PC-9 (cell line): ENCODE results near the gene BSPRY. TPM values are rescaled to one million over a fixed set of nuclear protein-coding genes. Genes with fewer than 3 reads are reported as not detected.

Experiments used
- BruUV-seq: library from RNA; stranded (reverse); fragments of 400-500 nt; replicated peaks from 2 replicates; lab custom pipeline; 2021; lab: Mats Ljungman, UMichigan
- CTCF ChIA-PET: fragments of 300-600 bp; sonication (Branson Sonifier 250); formaldehyde crosslinking; loops from one replicate; lab custom pipeline; 2022; ENCODE audit warnings: antibody characterized with exemption; lab: Charles Lee
- POLR2A ChIA-PET: fragments of 300-600 bp; sonication (Branson Sonifier 250); formaldehyde crosslinking; loops from one replicate; lab custom pipeline; 2022; ENCODE audit warnings: antibody characterized with exemption; ENCODE audit not compliant: unreplicated experiment; lab: Charles Lee
- DNase-seq, 2 experiments: peaks; one replicate each; pipeline versions ENCODE4 v3.0.0 to v3.0.0-alpha.2; 2015 to 2022; ENCODE audit warnings: mixed read lengths in 1 of 2
- H2AFZ ChIP-seq: fragments of 200-600 bp; sonication (generic); 2 replicates; pipeline ENCODE4 v1.8.1; 2017; ENCODE audit warnings: antibody characterized with exemption
- H3F3A ChIP-seq: fragments of 200-600 bp; sonication (generic); 2 replicates; pipeline ENCODE4 v1.8.1; 2017; ENCODE audit warnings: antibody characterized with exemption, mild to moderate bottlenecking, low read depth; ENCODE audit not compliant: insufficient read depth
- H3K27ac ChIP-seq: fragments of 200-600 bp; sonication (generic); 2 replicates; pipeline ENCODE4 v1.6.1; 2016; ENCODE audit warnings: mixed run types
- H3K27me3 ChIP-seq: fragments of 200-600 bp; sonication (generic); 2 replicates; pipeline ENCODE4 v1.6.1; 2016; ENCODE audit warnings: low read depth, mixed run types; ENCODE audit not compliant: insufficient read depth
- H3K36me3 ChIP-seq: fragments of 200-600 bp; sonication (generic); 2 replicates; pipeline ENCODE4 v1.6.1; 2016; ENCODE audit warnings: low read depth, mixed run types
- H3K4me1 ChIP-seq: fragments of 200-600 bp; sonication (generic); replicated peaks from 2 replicates; pipeline ENCODE4 v1.6.1; 2016; ENCODE audit warnings: mixed run types; ENCODE audit not compliant: insufficient read depth
- H3K4me2 ChIP-seq: fragments of 200-600 bp; sonication (generic); 2 replicates; pipeline ENCODE4 v1.6.1; 2017; ENCODE audit warnings: mixed run types
- H3K4me3 ChIP-seq: fragments of 200-600 bp; sonication (generic); 2 replicates; pipeline ENCODE4 v1.6.1; 2016; ENCODE audit warnings: mixed run types
- H3K79me2 ChIP-seq: fragments of 200-600 bp; sonication (generic); 2 replicates; pipeline ENCODE4 v1.6.1; 2017; ENCODE audit warnings: low read depth, mixed run types
- H3K9me2 ChIP-seq: fragments of 200-600 bp; sonication (generic); 2 replicates; pipeline ENCODE4 v1.8.1; 2017; ENCODE audit warnings: mild to moderate bottlenecking; ENCODE audit not compliant: insufficient read depth
- H3K9me3 ChIP-seq: fragments of 200-600 bp; sonication (generic); 2 replicates; pipeline ENCODE4 v1.8.1; 2016; ENCODE audit warnings: low read depth; ENCODE audit not compliant: insufficient read depth
- H4K20me1 ChIP-seq: fragments of 200-600 bp; sonication (generic); 2 replicates; pipeline ENCODE4 v1.8.1; 2017; ENCODE audit not compliant: insufficient read depth
- CTCF ChIP-seq: fragments of 200-600 bp; sonication (generic); conservative IDR thresholded peaks from 2 replicates; pipeline ENCODE4 v1.6.1; 2017; ENCODE audit warnings: mixed run types, antibody characterized with exemption, mild to moderate bottlenecking, moderate library complexity
- EZH2 ChIP-seq: fragments of 200-600 bp; sonication (generic); IDR thresholded peaks from 2 replicates; pipeline ENCODE4 v1.8.0; 2017; ENCODE audit warnings: antibody characterized with exemption, low read depth
- intact Hi-C: fragments of 100-400 bp; cut with micrococcal nuclease; formaldehyde crosslinking; loops from one replicate; pipeline ENCODE4 v1.10.0; 2022; ENCODE audit not compliant: unreplicated experiment
- total RNA-seq: library from RNA; stranded (reverse); gene quantifications from 2 replicates; pipeline ENCODE4 v1.2.3, GENCODE V29; 2021

Gene BSPRY
- total RNA-seq, 1 experiment from 2014 or later, result 29.3 TPM

- no peaks in the 10 kb centered on the region for H3K9me2 ChIP-seq
- no peak overlapping the region for H3K27ac ChIP-seq
- H3K4me2 ChIP-seq, result no peak overlapping the region
- no peaks in the 10 kb centered on the region for H3F3A ChIP-seq
- H3K4me1 ChIP-seq, result no peaks in the 10 kb centered on the region
- POLR2A ChIA-PET, result no interaction called here
- no peaks in the 10 kb centered on the region for H4K20me1 ChIP-seq
- H3K36me3 ChIP-seq, result no peaks in the 10 kb centered on the region
- H2AFZ ChIP-seq, result no peak overlapping the region
- H3K27me3 ChIP-seq, result no peaks in the 10 kb centered on the region
- CTCF ChIA-PET, result no interaction called here
- no TSS peak for BruUV-seq
- no peaks in the 10 kb centered on the region for H3K79me2 ChIP-seq
- H3K4me3 ChIP-seq, result no peak overlapping the region
- no peaks in the 10 kb centered on the region for H3K9me3 ChIP-seq
- intact Hi-C loops, result no loop called here
- no peak; the same call in 1 of the 2 replicates for TF ChIP-seq CTCF
- no peak for TF ChIP-seq EZH2
- DNase-seq, result no peak
These were observed 31.6 kb upstream of the BSPRY start for GRCh38 chr9:113317777-113318176.

GRCh38 chr9:113319054-113319453 lies 30.3 kb upstream of the BSPRY start:
- no TSS peak for BruUV-seq
- Histone ChIP-seq H3K4me1 (no peaks in the 10 kb centered on the region), H3K9me3 (no peaks in the 10 kb centered on the region), H3K4me3 (no peak overlapping the region), H3K4me2 (no peak overlapping the region), H3K9me2 (no peaks in the 10 kb centered on the region), H3K36me3 (no peaks in the 10 kb centered on the region), H3K79me2 (no peaks in the 10 kb centered on the region), H3K27ac (no peak overlapping the region), H4K20me1 (no peaks in the 10 kb centered on the region), H3K27me3 (no peaks in the 10 kb centered on the region), H2AFZ (no peak overlapping the region), H3F3A (no peaks in the 10 kb centered on the region; the same call in 1 of the 2 replicates)
- POLR2A ChIA-PET, result interaction anchor here (0.6 kb wide), 1 partner anchor 15 kb away, joined by 28 read pairs; no protein-coding TSS in a partner anchor
- TF ChIP-seq CTCF (no peak), EZH2 (no peak)
- CTCF ChIA-PET, result no interaction called here
- intact Hi-C loops, result no loop called here
- DNase-seq, result no peak

- BruUV-seq, result no TSS peak
- Histone ChIP-seq H3K79me2 (no peaks in the 10 kb centered on the region), H3K4me2 (no peak overlapping the region), H3K36me3 (no peaks in the 10 kb centered on the region), H3K4me1 (no peaks in the 10 kb centered on the region), H3K27me3 (no peaks in the 10 kb centered on the region), H3F3A (no peaks in the 10 kb centered on the region; the same call in 1 of the 2 replicates), H2AFZ (no peak overlapping the region), H3K27ac (no peak overlapping the region), H3K4me3 (no peak overlapping the region), H4K20me1 (no peaks in the 10 kb centered on the region), H3K9me3 (no peaks in the 10 kb centered on the region), H3K9me2 (no peaks in the 10 kb centered on the region)
- intact Hi-C loops, result no loop called here
- ChIA-PET POLR2A (no interaction called here), CTCF (no interaction called here)
- TF ChIP-seq EZH2 (no peak), CTCF (no peak)
- no peak for DNase-seq
These were observed 29.3 kb upstream of the BSPRY start for GRCh38 chr9:113320051-113320450.
